Astrocyte of the cerebellum (primary cell): ENCODE results near the gene IRAK3.

ENCODE experiments used
- DNase-seq: peaks from one replicate; pipeline ENCODE4 v3.0.0-alpha.2; 2011; ENCODE audit warnings: low read depth
- H3K4me3 ChIP-seq: 2 replicates; pipeline ENCODE4 v1.5.1; 2011; ENCODE audit warnings: mild to moderate bottlenecking, low read depth, low read length, moderate library complexity
- CTCF ChIP-seq: IDR thresholded peaks from 2 replicates; pipeline ENCODE4 v1.5.1; 2012; ENCODE audit warnings: low read length, low read depth, moderate library complexity, mild to moderate bottlenecking; ENCODE audit errors: missing control alignments
- in situ Hi-C: cut with HindIII; loops from 2 replicates; pipeline ENCODE4 v1.10.0; 2017; ENCODE audit warnings: low sequenced_read_pairs

IRAK3 gene

GRCh38 chr12:66269757-66270383, 80.9 kb downstream of the IRAK3 start:
- TF ChIP-seq CTCF: peak; percentile 71
- in situ Hi-C loops: no loop called here
- DNase-seq: peak; percentile 28
- no peak overlapping the region for H3K4me3 ChIP-seq

- TF ChIP-seq CTCF: no peak
- no peak for DNase-seq
- H3K4me3 ChIP-seq: no peak overlapping the region
- in situ Hi-C loops: no loop called here
Measured at GRCh38 chr12:66270613-66271012, 81.6 kb downstream of the IRAK3 start.

- in situ Hi-C loops: no loop called here
- H3K4me3 ChIP-seq: no peak overlapping the region
- TF ChIP-seq CTCF: no peak
- DNase-seq: no peak
Measured at GRCh38 chr12:66272650-66273049, 83.6 kb downstream of the IRAK3 start.

- in situ Hi-C loops: no loop called here
- TF ChIP-seq CTCF: no peak
- no peak overlapping the region for H3K4me3 ChIP-seq
- DNase-seq: no peak
Measured at GRCh38 chr12:66273147-66273546, 84.1 kb downstream of the IRAK3 start.

- no peak for TF ChIP-seq CTCF
- in situ Hi-C loops: no loop called here
- DNase-seq: no peak
- H3K4me3 ChIP-seq: no peak overlapping the region
Measured at GRCh38 chr12:66275040-66275439, 86.0 kb downstream of the IRAK3 start.

- DNase-seq: no peak
- peak; percentile 94 for TF ChIP-seq CTCF
Measured at GRCh38 chr12:66279123-66279712, 90.2 kb downstream of the IRAK3 start.

More at GRCh38 chr12:66279123-66279712, 90.2 kb downstream of the IRAK3 start:
- in situ Hi-C loops: no loop called here
- H3K4me3 ChIP-seq: no peak overlapping the region
